WERI-Rb-1 (cell line): ENCODE results near the gene FCF1.

Source experiments
- DNase-seq: peaks from one replicate; pipeline ENCODE4 v3.0.0-alpha.2; 2020
- H3K27ac ChIP-seq: fragments of 250-450 bp; sonication (Bioruptor Pico); 2 replicates; pipeline ENCODE4 v1.5.1; 2020; ENCODE audit warnings: mild to moderate bottlenecking, moderate library complexity
- H3K27me3 ChIP-seq: fragments of 250-450 bp; sonication (Bioruptor Pico); 2 replicates; pipeline ENCODE4 v1.5.1; 2021; ENCODE audit warnings: mild to moderate bottlenecking, low read depth, moderate library complexity; ENCODE audit not compliant: insufficient read depth, severe bottlenecking
- H3K36me3 ChIP-seq: fragments of 250-450 bp; sonication (Bioruptor Pico); 2 replicates; pipeline ENCODE4 v1.5.1; 2020; ENCODE audit warnings: mild to moderate bottlenecking, moderate library complexity
- H3K4me3 ChIP-seq: 2 replicates; pipeline ENCODE4 v1.5.1; 2011; ENCODE audit warnings: low read depth, mild to moderate bottlenecking, control low read depth, low read length
- H3K9me3 ChIP-seq: fragments of 250-450 bp; sonication (Bioruptor Pico); 2 replicates; pipeline ENCODE4 v1.5.1; 2021; ENCODE audit warnings: mild to moderate bottlenecking, moderate library complexity; ENCODE audit not compliant: severe bottlenecking
- TF ChIP-seq, protein P1 (sequence below): IDR thresholded peaks from 2 replicates; pipeline ENCODE4 v1.5.1; 2011; ENCODE audit warnings: low read depth, mild to moderate bottlenecking, control low read depth, inconsistent platforms, low read length

The FCF1 gene

DNA sequence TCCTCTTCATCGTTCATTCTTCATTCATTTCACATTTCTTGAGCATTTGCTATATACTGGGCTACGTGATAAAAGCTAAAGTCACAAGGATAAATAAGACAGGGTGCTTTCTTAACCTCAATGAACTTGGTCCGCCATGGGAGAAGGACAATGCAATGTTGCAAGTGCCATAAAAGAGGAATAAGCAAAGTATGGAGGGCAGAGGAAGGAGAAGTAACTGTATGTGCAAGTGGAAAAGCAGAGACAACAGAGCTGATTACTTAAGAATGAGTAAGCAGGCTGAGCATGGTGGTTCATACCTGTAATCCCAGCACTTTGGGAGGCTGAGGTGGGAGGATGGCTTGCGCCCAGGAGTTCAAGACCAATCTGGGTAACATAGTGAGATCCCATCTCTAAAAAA lies 14.5 kb upstream of the FCF1 start:
- no peaks in the 10 kb centered on the region for H3K27me3 ChIP-seq
- peaks cover 3% of the 10 kb centered on the region; the same call in 1 of the 2 replicates for H3K36me3 ChIP-seq
- no peak overlapping the region for H3K27ac ChIP-seq
- H3K9me3 ChIP-seq = no peaks in the 10 kb centered on the region
- TF ChIP-seq, protein P1, sequence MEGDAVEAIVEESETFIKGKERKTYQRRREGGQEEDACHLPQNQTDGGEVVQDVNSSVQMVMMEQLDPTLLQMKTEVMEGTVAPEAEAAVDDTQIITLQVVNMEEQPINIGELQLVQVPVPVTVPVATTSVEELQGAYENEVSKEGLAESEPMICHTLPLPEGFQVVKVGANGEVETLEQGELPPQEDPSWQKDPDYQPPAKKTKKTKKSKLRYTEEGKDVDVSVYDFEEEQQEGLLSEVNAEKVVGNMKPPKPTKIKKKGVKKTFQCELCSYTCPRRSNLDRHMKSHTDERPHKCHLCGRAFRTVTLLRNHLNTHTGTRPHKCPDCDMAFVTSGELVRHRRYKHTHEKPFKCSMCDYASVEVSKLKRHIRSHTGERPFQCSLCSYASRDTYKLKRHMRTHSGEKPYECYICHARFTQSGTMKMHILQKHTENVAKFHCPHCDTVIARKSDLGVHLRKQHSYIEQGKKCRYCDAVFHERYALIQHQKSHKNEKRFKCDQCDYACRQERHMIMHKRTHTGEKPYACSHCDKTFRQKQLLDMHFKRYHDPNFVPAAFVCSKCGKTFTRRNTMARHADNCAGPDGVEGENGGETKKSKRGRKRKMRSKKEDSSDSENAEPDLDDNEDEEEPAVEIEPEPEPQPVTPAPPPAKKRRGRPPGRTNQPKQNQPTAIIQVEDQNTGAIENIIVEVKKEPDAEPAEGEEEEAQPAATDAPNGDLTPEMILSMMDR = no peak
- no peak for DNase-seq
- H3K4me3 ChIP-seq = no peak overlapping the region

DNA sequence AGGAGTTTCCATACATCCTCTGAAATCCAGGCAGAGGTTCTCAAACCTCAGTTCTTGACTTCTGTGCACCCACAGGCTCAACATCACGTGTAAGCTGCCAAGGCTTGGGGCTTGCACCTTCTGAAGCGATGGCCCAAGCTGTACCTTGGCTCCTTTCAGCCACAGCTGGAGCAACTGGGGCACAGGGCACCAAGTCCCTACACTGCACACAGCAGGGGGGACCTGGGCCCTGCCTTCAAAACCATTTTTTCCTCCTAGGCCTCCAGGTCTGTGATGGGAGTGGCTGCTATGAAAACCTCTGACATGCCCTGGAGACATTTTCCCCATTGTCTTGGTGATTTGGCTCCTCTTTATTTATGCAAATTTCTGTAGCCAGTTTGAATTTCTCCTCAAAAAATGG lies 10.7 kb upstream of the FCF1 start:
- no peaks in the 10 kb centered on the region for H3K27me3 ChIP-seq
- no peak for DNase-seq
- no peak overlapping the region for H3K27ac ChIP-seq
- TF ChIP-seq, protein P1 = no peak
- peaks cover 3% of the 10 kb centered on the region; the same call in 1 of the 2 replicates for H3K36me3 ChIP-seq
- no peak overlapping the region for H3K4me3 ChIP-seq
- no peaks in the 10 kb centered on the region for H3K9me3 ChIP-seq

GRCh38 chr14:74703043-74703442 lies 9.9 kb upstream of the FCF1 start:
- no peaks in the 10 kb centered on the region for H3K36me3 ChIP-seq
- H3K9me3 ChIP-seq = no peaks in the 10 kb centered on the region
- no peaks in the 10 kb centered on the region for H3K27me3 ChIP-seq
- H3K4me3 ChIP-seq = no peak overlapping the region
- TF ChIP-seq, protein P1 = no peak
- no peak overlapping the region for H3K27ac ChIP-seq
- DNase-seq = no peak

DNA sequence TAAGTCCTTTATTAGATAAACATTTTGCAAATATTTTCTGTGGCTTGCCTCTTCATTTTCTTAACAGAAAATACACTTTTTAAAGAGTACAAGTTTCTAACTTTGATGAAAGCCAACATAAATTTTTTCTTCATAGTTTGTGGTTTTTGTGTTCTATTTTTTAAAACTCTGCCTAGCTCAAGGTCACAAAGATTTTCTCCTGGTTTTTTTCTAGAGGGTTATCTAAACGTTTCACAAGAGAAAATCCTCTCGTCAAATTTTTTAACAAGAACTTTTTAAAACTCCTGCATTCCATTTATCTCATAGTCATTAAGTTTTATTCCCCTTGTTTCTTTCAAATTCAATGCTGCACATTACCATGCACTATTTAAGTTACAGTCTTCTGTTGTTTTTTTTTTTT lies 8.3 kb upstream of the FCF1 start:
- no peak for DNase-seq
- TF ChIP-seq, protein P1 = no peak

DNA sequence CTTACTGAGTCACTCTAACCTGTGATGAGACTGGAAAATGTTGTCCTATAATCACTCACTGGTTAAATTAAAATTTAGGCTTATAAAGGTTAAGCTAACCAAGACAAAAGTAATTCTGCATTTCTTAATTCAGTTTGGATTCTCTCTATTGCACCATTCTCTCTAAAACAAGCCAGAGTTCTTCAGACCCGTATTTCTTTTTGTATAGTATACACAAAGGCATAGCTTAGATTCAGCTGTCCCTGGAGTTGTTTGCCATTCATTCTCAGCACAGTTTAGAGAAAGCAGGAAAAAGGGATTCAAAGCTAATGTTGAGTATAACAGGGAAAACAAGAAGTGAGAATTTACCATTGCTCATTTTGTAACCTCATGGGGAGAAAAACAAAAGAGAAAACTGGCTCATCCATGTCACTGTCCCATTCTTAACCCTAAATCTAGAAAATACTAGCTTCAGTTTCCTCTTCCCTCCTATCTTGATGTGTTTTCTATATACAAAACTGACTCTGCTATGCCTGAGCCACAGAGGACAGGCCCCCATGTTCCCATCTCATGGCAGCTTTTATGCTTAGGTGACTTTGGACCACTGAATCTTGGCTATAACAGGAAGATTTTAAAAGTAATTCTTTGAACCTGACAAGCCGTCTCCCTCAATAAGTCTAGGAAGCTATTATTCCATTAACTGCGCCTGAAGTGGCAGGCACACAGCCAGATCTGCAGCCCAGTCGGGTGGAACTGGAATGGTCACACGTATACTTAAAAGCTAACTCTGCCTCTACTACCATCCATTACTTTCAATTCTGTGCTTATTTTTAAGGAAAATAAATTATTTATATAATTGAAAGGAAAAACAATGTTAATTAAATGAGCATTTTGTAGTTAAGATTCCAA lies 7.1 kb upstream of the FCF1 start:
- DNase-seq = no peak
- H3K27ac ChIP-seq = no peak overlapping the region
- H3K4me3 ChIP-seq = no peak overlapping the region
- TF ChIP-seq, protein P1 = no peak
- no peaks in the 10 kb centered on the region; the same call in 1 of the 2 replicates for H3K36me3 ChIP-seq
- H3K9me3 ChIP-seq = no peaks in the 10 kb centered on the region
- H3K27me3 ChIP-seq = no peaks in the 10 kb centered on the region

More for the DNA sequence above, 8.3 kb upstream of the FCF1 start:
- no peaks in the 10 kb centered on the region for H3K36me3 ChIP-seq
- no peak overlapping the region for H3K4me3 ChIP-seq
- no peak overlapping the region for H3K27ac ChIP-seq
- no peaks in the 10 kb centered on the region for H3K9me3 ChIP-seq
- H3K27me3 ChIP-seq = no peaks in the 10 kb centered on the region
